Activated T-cell treated with anti-CD3 and anti-CD28 coated beads, Interleukin-2, amount 50 U/mL, for 1 hour (primary cell): ENCODE measurements around the gene PRKCQ.
"Not testable (repeated sequence)": the region's sequence is repeated elsewhere in the genome, so short reads cannot be mapped to it uniquely, and the experiment has no call there.

Experiments used
- DNase-seq: peaks from one replicate; pipeline ENCODE4 v3.0.0-alpha.2; 2020

Gene PRKCQ

GRCh38 chr10:6592080-6592479 is 12.0 kb upstream of the PRKCQ start:
- no peak for DNase-seq

- DNase-seq: no peak
These were observed 11.6 kb upstream of the PRKCQ start for GRCh38 chr10:6591668-6592067.

DNA sequence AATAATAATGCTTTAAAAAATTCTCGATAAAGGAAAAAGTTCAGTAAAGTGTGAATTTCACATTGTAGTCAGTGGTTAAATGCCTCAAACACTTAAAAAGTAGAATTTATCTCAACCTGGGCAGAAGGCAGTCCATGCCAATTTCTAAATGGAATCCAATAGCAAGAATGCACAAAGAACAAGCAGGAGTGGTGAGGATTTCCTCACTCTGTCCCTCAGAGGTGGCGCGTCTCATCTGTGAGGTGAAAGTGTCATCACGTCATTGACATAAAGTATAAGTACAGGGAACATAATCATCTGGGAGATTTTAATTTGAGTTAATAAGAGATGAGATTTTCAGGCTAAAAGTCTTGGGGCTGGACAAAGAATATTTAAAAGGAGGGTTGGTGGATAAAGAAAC is 10.0 kb upstream of the PRKCQ start:
- no peak for DNase-seq

GRCh38 chr10:6589287-6590094 is 9.4 kb upstream of the PRKCQ start:
- DNase-seq: no peak

DNA sequence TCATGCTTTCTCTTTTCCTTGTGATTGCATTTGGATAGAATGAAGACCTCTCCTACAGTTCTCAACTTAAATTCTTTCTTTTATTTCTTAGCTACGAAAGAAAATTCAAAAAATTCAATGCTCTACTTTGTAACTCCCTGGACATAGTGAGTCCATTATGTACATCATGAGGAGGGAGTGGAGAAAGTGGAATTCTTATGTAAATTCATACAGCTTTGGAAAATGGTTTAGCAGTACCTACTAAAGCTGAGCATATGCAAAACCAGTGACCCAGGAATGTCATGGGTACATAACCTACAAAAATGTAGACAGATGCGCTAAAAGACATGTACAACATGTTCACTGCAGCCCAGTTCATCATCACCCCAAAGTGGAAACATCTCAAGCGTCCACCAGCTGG is 8.8 kb upstream of the PRKCQ start:
- no peak for DNase-seq

- DNase-seq: no peak
These were observed 8.0 kb upstream of the PRKCQ start for GRCh38 chr10:6588082-6588481.

- DNase-seq: no peak
These were observed 6.4 kb upstream of the PRKCQ start for GRCh38 chr10:6586501-6586900.

DNA sequence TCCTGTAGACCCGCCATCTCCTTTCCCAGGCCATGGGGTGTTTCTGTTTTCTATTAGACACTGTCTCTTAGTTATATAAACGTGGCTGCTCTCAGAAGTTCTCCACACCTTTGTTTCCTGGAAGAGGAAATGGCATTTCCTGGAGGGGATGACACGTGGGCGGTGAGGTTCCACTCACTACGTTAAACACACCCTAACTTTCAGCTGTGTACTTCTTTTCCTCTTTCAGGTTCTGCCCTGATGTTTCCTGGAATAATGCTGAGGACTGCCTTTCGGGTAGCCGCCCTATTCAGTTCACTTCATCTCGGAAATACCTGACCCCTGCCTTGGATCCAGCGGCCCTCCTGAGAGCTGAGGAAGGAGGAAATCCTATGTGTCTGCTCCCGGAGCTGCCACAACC is 3.4 kb upstream of the PRKCQ start:
- peak; percentile 71 for DNase-seq

DNA sequence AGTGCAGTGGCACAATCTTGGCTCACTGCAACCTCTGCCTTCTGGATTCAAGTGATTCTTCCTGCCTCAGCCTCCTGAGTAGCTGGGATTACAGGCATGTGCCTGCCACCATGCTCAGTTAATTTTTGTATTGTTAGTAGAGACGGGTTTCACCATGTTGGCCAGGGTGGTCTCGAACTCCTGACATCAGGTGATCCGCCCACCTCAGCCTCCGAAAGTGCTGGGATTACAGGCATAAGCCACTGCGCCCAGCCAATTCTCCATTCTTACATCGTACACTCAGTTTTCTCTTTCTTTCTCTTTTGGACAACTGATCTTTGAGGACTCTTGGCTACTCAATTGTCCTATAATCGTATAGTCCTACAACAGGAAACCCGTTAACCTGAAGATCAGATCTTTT is 2.8 kb upstream of the PRKCQ start:
- DNase-seq: not testable (repeated sequence)

DNA sequence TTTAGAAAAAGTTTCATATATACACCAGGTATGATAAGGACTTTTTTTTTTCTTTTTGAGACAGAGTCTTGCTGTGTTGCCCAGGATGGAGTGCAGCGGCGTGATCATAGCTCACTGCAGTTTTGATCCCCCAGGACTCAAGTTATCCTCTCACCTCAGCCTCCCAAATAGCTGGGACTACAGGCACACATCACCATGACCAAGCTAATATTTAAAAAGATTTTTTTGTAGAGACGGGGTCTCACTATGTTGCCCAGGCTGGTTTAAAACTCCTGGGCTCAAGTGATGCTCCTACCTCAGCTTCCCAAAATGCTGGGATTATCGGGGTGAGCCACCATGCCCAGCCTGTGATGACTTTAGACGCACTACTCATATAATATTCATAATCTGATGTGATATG is 2.2 kb upstream of the PRKCQ start:
- no peak for DNase-seq

DNA sequence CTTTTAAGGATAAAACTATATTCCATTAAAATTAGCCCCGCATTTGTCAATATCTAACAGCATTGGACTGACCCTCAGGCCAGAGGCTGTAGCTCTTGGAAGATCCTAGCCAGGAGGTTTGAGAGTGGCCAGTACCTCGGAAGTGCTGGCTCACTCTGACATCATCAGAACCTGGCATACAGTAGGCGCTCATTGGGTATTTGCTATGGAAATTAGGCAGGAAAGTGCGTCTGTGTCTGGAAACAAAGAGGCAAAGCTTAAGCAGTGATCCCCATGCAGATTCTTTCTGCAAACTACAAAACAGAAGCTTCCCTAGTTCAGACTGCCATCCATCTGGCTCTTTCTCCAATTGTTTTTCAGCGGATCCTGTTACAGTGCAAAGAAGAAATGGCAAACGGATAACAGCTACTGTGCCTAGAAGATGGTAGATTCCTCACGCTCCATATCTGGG is 1.7 kb upstream of the PRKCQ start:
- no peak for DNase-seq

- DNase-seq: not testable (repeated sequence)
These were observed 1.1 kb upstream of the PRKCQ start for GRCh38 chr10:6581223-6581622.

DNA sequence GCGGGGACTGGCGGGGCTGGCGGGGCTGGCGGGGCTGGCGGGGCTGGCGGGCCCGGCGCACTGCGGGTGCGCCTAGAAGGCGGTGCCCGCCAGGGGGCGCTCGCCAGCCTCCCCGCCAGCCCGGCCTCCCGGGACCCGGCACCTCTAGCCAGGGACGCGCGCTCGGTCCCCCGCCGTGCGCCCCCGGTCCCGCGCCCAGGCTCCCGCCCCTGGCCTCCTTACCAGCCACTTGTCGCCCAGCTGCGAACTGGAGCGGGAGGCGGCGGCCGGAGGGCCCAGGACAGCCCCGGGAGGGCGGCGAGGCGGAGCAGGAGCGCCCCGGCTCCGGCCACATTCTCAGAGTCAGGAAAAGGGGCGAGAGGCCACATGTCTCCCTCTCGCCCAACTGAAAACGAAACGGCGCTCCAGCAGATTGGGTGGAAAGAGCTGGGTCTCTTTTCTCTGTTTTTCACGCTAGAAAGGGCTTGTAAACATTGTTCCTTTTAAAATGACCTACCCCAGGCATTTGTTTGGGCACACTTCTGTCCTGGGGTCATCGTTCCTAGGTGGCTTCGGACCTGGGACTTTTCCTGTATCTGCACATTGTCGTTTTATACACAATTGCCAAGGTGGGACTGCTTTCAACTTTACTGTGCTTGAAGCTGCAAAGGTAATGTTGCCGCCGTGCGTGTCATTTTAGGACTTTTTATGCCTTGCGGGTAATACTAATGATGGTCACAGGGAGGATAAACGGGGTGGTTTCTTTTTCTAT is 378 bp upstream of the PRKCQ start:
- peak; percentile 93 for DNase-seq

- no peak for DNase-seq
These were observed 733 bp downstream of the PRKCQ start for GRCh38 chr10:6579183-6579903.

GRCh38 chr10:6578795-6579182 is 1.3 kb downstream of the PRKCQ start:
- DNase-seq: no peak

GRCh38 chr10:6578251-6578771 is 1.8 kb downstream of the PRKCQ start:
- peak; percentile 56 for DNase-seq

GRCh38 chr10:6576326-6576725 is 3.8 kb downstream of the PRKCQ start:
- DNase-seq: no peak

- DNase-seq: no peak
These were observed 5.4 kb downstream of the PRKCQ start for GRCh38 chr10:6574664-6575176.

GRCh38 chr10:6570893-6571292 is 9.2 kb downstream of the PRKCQ start:
- no peak for DNase-seq

GRCh38 chr10:6569259-6569658 is 10.8 kb downstream of the PRKCQ start:
- DNase-seq: no peak

DNA sequence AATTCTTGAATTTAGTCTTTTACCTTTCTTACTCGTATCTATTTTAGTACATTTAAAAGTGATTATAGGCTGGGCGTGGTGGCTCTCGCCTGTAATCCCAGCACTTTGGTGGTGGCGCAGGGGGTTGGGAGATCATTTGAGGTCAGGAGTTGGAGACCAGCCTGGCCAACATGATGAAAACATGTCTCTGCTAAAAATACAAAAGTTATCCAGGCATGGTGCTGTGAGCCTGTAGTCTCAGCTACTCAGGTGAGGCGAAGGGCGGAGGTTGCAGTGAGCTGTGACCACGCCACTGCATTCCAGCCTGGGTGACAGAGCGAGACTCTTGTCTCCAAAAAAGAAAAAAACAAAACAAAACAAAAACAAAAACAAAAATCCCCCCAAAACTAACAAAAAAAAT is 12.2 kb downstream of the PRKCQ start:
- no peak for DNase-seq

- DNase-seq: no peak
These were observed 12.8 kb downstream of the PRKCQ start for GRCh38 chr10:6567203-6567703.

GRCh38 chr10:6565588-6565987 is 14.5 kb downstream of the PRKCQ start:
- no peak for DNase-seq
